Stimulated activated CD8-positive, alpha-beta memory T cell treated with anti-CD3 and anti-CD28 coated beads, Interleukin-15, amount 100 ng/mL, for 4 hours (primary cell): ENCODE data around the gene PIK3R6.

ENCODE experiments used
- DNase-seq, 2 donors: peaks; one replicate each; pipeline ENCODE4 v3.0.0-alpha.2; 2020; ENCODE audit warnings: low read depth in 2 of 2

Gene PIK3R6

DNA sequence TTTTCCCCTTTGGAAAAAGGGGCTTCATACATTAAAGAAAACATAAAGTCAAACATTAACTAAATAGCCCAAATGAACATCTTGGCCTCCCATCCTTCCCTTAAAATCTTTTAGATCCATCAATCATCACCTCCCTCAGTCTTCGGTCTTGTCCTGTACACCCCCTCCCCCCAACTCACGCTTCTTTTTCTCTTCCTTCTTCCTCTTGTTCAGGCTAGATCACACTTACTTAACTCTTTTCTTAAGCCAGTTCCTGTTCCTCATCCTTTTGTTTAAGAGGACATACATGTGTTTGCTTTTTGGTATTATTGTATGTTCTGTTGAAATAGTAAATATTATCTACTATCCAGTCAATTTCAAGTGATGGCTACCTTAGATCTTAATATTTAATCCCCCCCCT lies 73.8 kb downstream of the PIK3R6 start:
- no peak for DNase-seq

DNA sequence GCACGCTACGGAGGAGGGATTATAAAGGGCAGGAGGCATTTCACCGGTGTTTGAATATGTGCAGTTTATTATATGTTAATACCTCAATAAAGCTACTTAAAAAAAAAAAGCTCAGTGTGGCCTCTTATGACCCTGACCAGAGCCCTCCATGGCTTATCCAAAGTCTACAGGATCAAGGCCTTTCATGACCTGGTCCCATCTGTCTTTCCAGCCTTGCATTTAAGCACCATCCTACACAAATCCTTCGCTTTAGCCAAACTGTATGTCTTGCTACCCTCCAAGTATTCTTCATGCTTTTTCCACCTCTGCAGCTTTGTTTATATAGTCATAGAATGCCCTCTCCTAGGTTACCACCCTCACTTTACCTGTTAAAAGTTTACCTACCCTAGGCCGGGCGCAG lies 74.8 kb downstream of the PIK3R6 start:
- DNase-seq = no peak

DNA sequence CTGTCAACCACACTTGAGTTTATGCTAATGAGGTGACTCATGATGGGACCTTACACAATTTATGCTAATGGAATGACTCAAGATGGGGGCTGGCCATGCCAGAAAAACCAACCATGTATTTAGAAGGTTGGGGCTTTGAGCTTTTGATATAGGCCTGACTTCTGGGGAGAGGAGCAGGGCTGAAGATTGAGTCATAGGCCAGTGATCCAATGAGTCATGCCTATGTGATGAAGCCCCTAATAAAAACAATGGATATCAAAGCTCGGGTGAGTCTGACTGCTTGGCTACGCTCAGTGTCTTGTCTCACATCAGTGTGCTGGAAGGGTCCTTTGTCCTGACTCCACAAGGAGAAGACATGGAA lies 75.6 kb downstream of the PIK3R6 start:
- DNase-seq = no peak

DNA sequence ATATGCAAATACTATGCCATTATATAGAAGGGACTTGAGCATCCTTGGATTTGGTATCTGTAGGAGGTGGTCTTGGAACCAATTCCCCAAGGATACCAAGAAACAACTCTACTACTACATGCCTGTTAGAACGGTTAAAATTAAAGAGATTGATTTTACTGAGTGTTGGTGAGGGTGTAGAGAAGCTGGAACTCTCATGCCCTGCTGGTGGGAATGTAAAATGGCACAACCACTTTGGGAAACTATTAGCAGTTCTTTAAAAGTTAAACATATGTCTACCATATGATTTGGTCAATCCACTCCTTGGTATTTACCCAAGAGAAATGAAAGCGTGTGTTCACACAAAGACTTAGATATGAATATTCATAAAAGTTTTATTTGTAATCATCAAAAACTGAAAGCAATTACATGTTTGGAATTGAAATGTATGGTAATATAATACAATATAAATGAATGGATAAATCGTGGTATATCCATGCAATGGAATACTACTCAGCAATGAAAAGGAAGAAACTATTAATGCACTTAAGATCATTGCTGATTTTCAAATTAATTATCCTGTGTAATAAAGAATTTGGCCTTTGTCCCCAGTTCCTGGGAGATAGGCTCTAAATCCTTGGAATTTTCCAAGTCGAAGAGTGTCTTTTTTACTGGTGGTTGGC lies 76.1 kb downstream of the PIK3R6 start:
- no peak for DNase-seq

DNA sequence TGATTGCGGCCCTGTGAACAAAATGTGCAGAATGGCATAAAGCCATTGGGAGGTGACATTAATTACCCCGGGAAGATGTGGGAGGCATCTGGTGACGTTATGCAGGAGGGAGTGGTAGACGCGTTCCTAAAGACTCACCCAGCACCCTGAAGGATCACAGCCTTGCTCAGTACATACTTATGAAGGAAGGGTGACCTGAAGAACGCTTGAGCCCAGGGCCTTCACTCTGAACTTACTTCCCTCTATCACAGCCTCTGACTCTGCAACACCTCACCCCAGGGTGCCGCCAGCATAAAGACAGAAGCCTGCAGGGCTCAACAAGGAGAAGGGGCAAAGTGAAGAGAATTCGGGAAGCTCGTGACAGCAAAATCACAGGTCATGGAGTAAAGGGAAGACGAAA lies 77.7 kb downstream of the PIK3R6 start:
- no peak for DNase-seq

DNA sequence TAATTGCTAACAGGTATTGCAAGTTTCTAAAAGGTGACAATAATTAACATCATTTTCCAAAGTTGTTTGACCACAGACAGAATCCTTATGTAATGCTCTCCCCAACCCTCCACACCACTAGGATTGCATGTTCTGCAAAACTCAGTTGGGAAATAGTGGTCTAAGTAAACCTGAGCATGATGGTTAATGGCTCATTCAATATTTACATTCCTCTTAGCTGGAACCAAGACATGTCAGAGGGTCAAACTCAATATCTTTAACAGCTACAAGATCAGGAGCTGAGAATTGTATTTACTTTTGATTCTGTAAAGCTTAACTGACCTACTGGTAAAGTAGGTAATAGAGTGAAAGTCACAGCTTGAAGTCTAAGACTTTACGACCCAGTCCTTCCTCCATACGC lies 78.5 kb downstream of the PIK3R6 start:
- DNase-seq = no peak

DNA sequence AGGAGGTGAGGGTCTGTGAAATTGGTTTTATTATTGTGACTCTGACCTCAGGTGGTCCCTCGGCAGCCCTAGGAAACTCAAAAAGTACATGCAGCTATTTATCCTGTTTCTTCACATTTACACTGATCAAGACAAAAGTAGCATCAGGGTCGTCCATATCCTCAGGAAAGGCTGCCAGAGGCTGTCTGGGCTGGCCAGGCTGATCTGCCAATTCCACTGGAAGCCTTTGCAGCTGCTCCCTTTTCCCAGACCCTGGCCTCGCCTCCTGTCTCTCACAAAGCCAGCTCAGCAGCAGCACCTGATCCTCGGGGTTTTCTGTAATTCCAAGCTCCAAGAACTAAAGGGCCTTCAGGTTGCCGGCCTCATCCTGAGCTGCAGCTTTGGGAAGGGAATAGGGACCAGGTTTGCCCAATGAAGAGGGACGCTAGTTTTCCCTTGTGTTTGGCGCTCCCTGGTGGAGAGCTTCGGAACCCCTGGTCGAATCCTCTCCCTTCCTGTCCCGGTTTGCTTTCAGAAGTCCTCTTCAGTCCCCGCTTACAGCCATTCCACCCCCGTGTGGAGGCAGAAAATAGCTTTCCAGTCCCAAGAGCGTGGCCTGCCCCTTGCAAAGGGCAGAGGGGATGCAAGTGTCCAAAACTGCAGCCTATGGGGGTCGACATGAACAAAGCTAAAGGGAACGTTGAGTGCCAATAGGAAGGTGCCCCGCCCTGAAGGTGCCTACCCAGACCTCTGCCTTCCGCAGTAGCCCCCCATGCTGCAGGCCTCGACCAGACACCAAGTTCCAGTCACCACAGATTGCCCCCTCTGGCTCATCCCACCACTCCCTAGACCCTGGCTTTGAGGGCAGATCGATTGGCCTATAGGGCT lies 81.7 kb downstream of the PIK3R6 start:
- DNase-seq = peak; percentile 10 to 23

DNA sequence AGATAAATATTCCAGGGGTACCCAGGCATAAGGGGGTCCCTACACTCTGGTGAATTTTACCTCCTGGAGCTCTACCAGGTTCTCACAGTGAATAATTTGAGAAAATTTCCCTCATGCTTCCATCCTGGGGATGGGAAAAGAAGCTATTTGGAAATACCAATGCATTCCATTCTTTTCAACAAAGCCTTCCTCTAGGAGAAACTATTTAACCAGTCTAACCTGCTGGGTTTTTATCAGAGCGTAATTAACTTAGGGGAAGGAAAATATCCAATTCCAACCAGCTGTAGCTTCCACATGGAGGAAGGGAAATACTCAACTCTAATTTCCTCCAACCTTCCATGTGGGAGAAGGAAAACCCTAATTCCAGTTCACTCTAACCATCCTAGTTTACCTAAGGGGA lies 85.3 kb downstream of the PIK3R6 start:
- no peak for DNase-seq

DNA sequence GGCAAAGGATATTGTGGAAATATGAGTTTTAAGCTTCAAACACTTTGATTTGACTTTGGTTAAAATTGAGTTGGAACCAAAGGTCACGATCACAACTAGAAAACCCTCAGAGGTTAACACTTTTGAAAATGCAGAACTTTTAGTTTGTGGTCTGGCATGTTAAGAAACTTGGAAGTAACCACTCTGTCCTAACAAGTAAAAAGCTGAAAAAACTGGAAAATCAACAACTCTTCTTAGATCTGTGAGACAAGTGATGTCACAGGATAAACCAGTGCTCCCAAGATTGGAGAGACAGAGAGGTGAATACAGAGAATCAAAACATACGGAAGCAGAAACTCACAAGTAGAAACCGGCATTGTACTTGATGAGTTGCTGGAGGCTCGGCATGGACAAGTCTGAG lies 85.7 kb downstream of the PIK3R6 start:
- no peak for DNase-seq

DNA sequence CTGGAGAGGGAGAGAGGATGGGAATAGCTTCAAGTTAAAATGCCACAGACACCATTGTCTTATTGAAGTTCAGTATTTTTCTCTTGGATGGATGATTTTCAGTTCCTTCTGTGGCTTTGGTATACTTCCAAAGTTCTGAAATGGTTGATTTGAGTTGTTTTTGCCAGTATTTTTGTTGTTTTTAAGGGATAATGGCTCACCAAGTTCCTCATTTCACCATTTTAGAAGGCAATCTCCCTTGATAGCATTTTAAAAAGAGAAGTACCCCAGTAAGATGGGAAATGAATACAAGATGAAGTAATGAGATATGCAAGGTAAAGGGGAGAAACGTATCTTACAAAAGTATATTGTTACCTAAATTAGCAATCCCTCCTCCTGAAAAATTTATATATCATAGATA lies 90.6 kb downstream of the PIK3R6 start:
- no peak for DNase-seq

DNA sequence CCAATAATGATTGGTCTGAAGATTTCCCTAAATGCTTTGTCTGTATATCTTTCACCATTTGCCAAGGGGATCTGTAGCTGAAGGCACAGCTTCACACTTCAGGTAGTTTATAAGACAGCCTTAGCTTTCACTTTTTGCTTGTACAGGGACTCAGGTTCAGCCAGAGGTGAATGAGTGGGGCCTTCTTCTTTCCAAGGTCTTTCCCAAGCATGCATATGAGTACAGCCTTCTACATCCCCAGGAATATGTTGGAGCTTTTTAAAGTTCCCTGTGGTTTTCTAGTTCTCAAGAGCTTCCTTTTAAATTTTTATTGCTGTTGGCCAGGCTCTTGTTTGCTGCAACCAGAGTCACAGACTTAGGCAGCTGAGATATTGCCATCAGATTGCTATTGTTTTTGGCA lies 91.2 kb downstream of the PIK3R6 start:
- DNase-seq = no peak

DNA sequence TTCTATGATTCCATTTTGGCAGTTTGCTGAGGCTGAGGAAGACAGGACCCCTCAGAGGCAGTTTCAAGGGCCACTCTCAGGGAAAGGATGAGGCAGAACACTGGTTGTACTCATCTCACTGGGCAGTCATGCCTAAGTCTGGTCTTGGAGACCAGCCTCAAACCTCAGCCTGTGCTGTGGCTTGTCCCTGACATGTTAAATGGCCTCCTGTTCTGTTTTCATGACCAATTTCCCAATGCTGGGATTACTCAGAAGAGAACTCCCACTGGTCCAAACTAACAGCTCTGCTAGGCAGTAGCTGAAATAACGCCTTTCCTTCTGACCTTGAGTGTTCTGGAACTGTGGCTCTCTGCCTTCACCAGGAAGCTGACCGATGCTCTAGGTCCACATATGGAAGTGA lies 100.7 kb downstream of the PIK3R6 start:
- DNase-seq = no peak

DNA sequence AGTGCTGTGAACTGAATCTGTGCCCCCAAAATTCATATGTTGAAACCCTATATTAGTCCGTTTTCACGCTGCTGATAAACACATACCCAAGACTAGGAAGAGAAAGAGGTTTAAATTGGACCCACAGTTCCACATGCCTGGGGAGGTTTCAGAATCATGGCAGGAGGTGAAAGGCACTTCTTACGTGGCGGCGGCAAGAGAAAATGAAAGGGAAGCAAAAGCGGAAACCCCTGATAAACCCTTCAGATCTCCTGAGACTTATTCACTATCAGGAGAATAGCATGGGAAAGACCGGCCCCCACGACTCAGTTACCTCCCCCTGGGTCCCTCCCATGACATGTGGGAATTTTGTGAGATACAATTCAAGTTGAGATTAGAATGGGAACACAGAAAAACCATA lies 105.5 kb downstream of the PIK3R6 start:
- no peak for DNase-seq

DNA sequence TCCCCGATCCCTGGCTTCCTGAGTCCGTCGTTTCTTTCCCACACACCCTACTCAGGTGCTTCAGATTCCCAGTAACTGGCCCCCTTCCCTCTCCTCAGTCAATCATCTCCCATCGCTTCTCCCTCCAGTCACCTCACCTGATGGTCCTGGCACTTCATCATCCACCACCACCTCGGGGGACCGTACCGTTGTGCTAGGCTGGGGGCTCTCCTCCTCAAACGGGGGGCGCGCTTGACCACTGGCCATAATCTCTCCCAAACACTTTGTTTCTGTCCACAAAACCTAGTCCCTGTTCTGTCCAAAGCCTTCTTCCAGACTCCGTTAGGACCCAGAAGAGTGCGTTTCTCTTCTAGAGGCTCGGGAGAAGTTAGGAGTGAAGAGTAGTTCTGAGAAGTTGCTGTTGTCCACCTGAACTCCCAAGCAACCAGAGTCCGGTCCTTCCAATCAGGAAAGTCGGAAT lies 109.3 kb downstream of the PIK3R6 start, which contains the start of gene SPDYE4:
Gene SPDYE4, minus strand, starts transcription at position 410 of the 460 bp plus-strand sequence. Its CDS starts 164 bp downstream, at position 246.
- no peak for DNase-seq

DNA sequence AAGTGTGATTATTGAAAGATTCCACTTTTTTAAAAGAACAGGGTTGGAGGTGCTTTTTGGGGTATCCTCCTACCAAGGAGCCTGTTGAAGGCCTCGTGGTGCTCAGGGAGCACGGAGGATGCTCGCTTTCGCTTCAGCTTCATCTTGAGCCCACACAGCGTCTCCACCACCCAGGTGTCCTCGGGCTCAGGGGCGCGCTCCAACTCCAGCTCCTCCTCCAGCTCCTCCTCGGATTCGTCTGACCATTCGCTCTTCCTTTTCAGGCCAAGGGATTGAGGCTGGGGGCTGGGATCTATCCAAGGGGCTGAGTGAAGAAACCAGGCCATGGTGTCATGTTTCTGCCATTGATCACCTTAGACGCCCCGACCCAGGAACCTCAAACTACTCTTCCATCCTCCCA lies 110.3 kb downstream of the PIK3R6 start:
- no peak for DNase-seq

DNA sequence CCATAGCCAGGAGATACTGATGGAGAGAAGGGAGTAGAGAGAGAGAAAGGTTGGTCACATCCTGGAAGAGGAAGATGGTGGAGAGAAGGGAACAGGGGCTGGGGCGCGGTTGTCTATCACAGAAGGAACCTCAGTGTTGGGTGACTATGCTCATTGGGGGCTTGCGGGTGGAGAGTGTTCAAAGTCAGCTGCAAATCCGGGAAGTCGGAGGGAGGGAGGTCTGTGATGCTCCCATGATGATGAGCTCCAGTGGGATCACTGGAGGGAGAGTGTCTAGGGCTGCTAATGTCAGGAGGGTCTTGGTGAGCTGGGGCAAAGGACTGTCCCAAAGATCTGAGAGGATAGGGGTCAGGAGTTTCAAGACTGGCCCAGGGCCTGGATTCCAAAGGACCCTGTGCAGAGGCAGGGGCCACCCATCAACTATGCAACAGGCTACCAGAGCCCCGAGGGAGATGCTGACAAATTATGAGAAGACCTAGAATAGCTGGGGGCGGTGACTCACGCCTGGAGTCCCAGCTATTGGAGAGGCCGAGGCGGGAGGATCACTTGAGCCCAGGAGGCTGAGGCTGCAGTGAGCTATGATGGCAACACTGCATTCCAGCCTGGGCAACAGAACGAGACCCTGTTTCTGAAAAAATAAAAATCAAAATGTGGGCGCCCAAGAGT lies 111.8 kb downstream of the PIK3R6 start:
- no peak for DNase-seq

DNA sequence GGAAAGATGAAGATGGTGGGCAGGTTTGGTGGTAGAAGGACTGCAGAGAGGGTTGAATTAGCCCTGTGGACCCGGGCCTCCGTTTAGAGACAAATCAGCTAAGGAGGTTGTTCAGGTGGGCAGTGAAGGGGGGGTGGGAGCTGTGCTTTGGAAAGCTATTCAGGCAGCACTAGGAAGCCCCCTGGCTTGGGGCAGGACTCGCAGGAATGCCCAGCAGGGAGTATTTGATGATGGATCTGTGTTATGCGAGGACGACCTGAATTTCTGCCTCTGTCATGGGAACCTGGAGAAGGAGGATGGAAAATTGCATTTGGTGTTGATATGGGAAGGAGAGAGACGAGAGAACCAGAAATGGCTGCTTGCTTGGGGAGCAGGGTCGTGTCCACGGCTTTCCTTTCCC lies 112.6 kb downstream of the PIK3R6 start:
- DNase-seq = no peak

DNA sequence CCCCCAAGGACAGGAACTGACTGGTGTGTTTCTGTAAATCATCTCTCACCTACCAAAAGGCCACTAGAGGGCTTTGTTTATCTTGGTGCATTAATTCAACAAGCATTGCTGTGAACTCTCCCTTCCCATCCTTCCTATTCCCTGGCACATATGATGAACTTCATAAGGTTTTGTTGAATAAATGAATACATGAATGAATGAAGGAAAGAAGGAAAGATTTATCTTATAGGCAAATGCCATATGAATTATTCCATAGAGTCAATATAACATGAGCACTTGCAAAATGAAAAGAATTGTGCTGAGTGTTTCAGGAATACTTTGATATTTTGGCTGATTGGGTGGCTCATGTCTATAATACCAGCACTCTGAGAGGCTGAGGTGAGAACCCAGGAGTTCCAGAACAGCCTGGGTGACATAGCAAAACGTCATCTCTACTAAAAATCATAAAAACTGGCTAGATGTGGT lies 113.5 kb downstream of the PIK3R6 start:
- DNase-seq = no peak

DNA sequence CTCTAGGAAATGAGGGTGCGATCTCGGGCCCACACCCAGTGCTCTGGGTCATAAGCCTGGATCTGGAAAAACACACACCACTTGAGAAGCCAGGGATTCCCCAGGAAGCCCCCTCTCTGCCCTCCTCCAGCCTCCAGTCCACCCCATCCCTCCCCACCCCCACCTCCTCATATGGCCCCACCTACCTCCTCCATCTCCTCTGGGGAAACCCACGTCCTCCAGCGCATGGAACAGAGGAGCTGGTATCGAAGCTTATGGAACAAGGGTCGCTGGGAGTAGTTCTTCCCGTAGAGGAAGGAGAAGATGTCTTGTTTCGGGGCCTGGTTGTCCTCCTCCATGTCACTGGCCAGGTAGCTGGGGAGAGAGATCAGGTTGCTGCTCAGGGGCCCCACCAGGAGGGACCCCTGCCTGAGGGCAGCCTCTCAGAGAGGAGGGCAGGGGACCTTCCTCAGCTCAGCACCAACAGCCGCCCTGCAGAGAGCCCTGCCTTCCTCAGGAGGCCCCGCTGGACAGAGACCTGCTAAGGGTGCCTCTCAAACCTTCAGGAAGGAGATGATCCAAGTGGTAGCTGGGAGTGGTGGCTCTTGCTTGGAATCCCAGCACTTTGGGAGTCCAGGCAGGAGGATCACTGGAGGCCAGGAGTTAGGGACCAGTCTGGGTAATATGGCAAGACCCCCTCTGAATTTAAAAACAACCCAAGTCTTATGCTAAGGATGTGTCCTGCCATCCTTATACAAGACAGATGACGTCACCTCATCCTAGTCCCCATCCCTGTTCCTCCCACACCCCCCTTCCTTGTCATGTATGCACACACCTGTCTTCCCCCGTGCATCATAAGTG lies 114.1 kb downstream of the PIK3R6 start:
- DNase-seq = no peak
